ENCODE measurements around the gene HIPK3.
"Not testable (repeated sequence)": the region's sequence is repeated elsewhere in the genome, so short reads cannot be mapped to it uniquely, and the experiment has no call there.

Gene HIPK3

DNA sequence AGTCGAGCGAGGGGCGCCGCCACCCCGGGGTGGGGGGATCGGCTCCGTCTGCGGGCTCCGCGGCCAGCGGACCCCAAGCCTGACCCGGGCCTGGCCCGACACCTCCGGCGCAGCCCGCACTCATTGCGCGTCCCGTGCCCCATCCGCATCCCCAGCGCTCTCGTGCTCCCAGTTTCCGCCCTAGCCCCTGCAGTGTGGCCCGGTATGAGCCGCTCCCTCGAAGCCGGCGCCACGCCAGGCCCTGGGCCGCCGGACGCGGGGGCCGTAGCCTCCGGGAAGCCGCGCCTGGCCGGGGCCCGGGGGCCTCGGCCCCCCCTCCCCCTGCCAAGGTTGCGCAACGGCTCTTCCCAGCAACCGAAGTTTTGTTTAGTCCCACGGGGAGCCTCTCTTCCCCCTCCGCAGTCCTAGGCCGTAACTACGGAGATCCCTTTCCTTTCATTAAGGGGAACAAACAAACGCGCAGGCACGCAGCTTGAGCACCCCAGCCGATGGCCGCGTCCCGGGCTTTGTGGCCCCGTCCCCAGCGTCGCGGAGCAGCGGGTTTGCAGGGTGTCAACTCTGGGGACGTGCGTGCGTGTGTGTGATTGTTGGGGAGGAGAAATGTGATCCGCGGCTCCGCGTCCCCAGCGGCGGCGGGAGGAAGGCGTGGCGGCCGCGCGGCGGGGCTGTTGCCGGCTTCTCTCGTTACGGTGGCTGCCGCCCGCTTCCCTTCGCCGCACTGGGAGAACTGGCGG is 883 bp downstream of the HIPK3 start:
- H3K4me3 ChIP-seq (ENCODE audit: low read depth, low read length), result peak overlapping the region; percentile 99
- no peak for TF ChIP-seq CTCF (IDR thresholded peaks at IDR 0.05; ENCODE audit: low read depth, low read length)
- TF ChIP-seq MYC (IDR thresholded peaks at IDR 0.05; ENCODE audit: low read depth, low read length), result peak; percentile 80
- peak; percentile 74 for TF ChIP-seq POLR2A (IDR thresholded peaks at IDR 0.05; ENCODE audit: extremely low read depth, insufficient read length)
- TF ChIP-seq MAX (IDR thresholded peaks at IDR 0.05; ENCODE audit: low read depth, low read length), result peak; percentile 65
- peak; percentile 93 for DNase-seq (ENCODE audit: low read depth)

- no peak for DNase-seq (ENCODE audit: low read depth)
- peak overlapping the region; percentile 99 for H3K4me3 ChIP-seq (ENCODE audit: low read depth, low read length)
- TF ChIP-seq MYC (IDR thresholded peaks at IDR 0.05; ENCODE audit: low read depth, low read length) (no peak), CTCF (IDR thresholded peaks at IDR 0.05; ENCODE audit: low read depth, low read length) (no peak), POLR2A (IDR thresholded peaks at IDR 0.05; ENCODE audit: extremely low read depth, insufficient read length) (no peak), MAX (IDR thresholded peaks at IDR 0.05; ENCODE audit: low read depth, low read length) (no peak)
These were observed 1.5 kb downstream of the HIPK3 start for GRCh38 chr11:33258631-33259205.

- no peak for DNase-seq (ENCODE audit: low read depth)
- TF ChIP-seq MAX (IDR thresholded peaks at IDR 0.05; ENCODE audit: low read depth, low read length) (no peak), MYC (IDR thresholded peaks at IDR 0.05; ENCODE audit: low read depth, low read length) (no peak), CTCF (IDR thresholded peaks at IDR 0.05; ENCODE audit: low read depth, low read length) (no peak), POLR2A (IDR thresholded peaks at IDR 0.05; ENCODE audit: extremely low read depth, insufficient read length) (no peak)
- H3K4me3 ChIP-seq (ENCODE audit: low read depth, low read length), result peak overlapping the region; percentile 99
These were observed 2.7 kb downstream of the HIPK3 start for GRCh38 chr11:33259869-33260268.

- not testable (repeated sequence) for DNase-seq (ENCODE audit: low read depth); H3K4me3 ChIP-seq (ENCODE audit: low read depth, low read length)
These were observed 4.2 kb downstream of the HIPK3 start for GRCh38 chr11:33261350-33261749.

GRCh38 chr11:33262011-33262645 is 4.9 kb downstream of the HIPK3 start:
- H3K4me3 ChIP-seq (ENCODE audit: low read depth, low read length), result no peak overlapping the region
- DNase-seq (ENCODE audit: low read depth), result peak; percentile 34
- TF ChIP-seq POLR2A (IDR thresholded peaks at IDR 0.05; ENCODE audit: extremely low read depth, insufficient read length), result no peak
- no peak for TF ChIP-seq MYC (IDR thresholded peaks at IDR 0.05; ENCODE audit: low read depth, low read length)
- no peak for TF ChIP-seq CTCF (IDR thresholded peaks at IDR 0.05; ENCODE audit: low read depth, low read length)
- TF ChIP-seq MAX (IDR thresholded peaks at IDR 0.05; ENCODE audit: low read depth, low read length), result no peak

DNA sequence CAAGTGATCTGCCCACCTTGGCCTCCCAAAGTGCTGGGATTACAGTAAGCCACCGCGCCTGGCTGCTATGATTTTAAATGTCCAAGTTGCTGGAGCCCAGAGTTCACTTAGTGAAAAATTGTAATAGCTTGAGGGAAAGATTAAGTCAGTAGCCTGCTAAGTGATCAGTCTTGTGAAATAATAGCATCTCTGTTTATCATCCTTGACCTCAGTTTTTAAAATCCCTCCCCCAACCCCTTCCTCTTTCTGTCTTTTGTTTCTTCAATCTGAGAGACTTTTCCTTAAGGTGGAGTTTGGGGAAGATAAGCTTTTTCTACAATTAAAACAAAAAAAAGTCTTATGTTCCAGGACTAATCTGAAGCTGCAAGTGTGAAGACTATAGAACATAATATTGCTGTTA is 6.4 kb downstream of the HIPK3 start:
- DNase-seq (ENCODE audit: low read depth), result peak; percentile 66
- H3K4me3 ChIP-seq (ENCODE audit: low read depth, low read length), result no peak overlapping the region
- TF ChIP-seq CTCF (IDR thresholded peaks at IDR 0.05; ENCODE audit: low read depth, low read length) (no peak), MAX (IDR thresholded peaks at IDR 0.05; ENCODE audit: low read depth, low read length) (no peak), POLR2A (IDR thresholded peaks at IDR 0.05; ENCODE audit: extremely low read depth, insufficient read length) (no peak), MYC (IDR thresholded peaks at IDR 0.05; ENCODE audit: low read depth, low read length) (no peak)

Data from NB4 (cell line).